HG02759 (cell line): ENCODE results near the gene GCA.

Experiments
- ATAC-seq: cut with Tn5 transposase; IDR thresholded peaks from one replicate; pipeline ENCODE4 v1.9.1; 2021; ENCODE audit warnings: mild to moderate bottlenecking, moderate library complexity; ENCODE audit not compliant: unreplicated experiment

Gene GCA

DNA sequence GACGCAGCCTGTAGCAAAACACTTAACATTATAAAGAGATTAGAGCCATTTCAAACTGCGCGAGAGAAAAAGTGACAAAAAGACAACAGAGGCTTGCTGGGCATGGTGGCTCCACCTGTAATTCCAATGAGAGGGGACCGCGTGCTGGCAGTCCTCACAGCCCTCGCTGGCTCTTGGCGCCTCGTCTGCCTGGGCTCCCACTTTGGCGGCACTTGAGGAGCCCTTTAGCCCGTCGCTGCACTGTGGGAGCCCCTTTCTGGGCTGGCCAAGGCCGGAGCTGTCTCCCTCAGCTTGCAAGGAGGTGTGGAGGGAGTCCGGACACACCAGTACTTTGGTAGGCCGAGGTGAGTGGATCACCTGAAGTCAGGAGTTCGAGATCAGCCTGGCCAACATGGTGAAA is 16.1 kb upstream of the GCA start:
- ATAC-seq, result no peak

- ATAC-seq, result peak; percentile 70
Measured at GRCh38 chr2:162328424-162329157, 15.3 kb upstream of the GCA start.

- ATAC-seq, result no peak
Measured at GRCh38 chr2:162330881-162331280, 13.1 kb upstream of the GCA start.

GRCh38 chr2:162333968-162334367 is 10.0 kb upstream of the GCA start:
- ATAC-seq, result peak; percentile 69

DNA sequence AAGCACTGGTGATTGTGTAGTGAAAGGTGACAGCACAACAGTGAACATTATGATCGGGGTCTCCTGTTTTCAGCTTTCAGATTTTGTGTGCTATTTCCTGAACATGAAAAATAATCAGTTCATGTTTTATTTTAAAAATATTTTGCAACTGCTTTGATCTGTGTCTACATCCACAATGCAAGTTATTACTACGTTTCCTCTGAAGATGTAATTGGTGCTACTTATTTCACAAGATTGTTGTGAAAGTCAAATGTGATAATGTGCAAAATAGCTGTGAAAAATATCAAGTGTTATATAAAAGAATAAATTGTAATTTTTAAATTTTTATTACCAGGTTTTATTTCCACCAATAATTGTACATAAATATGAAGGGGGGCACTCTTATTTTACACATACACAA is 6.1 kb upstream of the GCA start:
- ATAC-seq, result no peak

DNA sequence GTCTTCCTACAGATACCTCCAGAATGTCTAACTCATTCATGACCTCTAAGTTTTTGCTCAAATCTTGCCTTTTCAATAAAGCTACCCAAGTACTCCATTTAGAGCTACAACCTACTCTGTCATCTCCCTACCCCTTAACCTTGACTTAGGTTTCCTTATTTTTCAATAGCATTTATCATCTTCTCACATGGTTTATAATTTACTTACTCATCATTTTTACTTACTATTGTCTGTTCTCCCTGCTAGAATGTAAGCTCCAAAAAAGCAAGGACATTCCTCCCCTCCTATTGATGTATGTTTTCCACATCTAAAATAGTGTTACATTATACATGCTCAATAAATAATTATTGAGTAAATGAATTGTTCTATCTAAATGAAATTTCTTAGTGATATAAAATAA is 3.1 kb upstream of the GCA start:
- no peak for ATAC-seq

DNA sequence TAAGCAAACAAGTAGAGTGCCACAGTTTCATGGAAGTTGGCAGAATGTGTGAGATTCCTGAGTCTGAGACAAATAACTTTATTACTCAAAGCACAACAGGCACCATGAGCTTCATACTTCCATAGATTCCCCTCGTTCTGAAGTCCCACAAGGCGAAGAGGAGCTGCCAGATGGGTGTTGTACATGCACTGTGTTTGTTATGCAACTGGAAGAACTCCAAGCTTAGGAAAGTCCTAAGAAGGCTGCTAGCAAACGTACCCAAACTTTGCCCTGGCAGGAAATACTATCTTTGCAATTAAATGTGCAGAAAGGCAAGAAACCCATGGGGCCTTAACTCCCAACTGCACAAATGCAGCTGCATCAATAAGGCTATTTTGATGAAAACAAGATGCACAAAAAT is 1.6 kb upstream of the GCA start:
- no peak for ATAC-seq

DNA sequence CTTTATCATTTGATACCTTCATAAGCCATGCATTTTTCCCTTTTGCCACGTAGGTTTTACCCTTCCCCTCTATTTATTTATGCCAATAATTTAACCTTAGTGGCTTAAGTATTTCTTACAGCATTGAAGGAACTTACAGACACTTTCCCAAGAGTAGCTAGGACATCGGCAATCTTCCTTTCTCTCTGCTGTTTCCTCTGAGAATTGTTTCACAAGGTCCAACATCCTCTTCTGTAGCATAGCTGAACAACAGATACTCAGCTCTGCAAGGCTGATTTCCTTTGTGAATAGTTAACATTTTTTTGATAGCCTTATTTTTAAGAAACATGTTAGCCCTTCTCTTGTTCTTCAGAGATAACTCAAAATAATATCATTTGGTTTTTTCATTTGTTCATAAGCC is 1.1 kb upstream of the GCA start:
- no peak for ATAC-seq

DNA sequence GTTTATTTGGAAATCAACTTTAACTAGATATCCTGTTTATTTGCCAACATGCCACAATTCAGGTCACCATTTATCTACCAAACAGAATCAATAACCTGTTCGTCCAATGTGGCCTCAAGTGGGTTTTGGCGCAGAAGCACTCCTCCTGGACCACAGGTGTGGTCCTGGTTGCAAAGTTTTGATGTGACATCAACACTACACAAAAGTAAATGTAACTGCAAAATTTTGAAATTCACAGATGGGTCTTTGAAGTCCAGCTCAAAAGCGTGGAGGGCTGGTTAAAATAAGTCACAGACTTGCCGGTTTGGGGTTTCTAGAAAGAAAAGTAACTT is 474 bp upstream of the GCA start:
- ATAC-seq, result no peak

DNA sequence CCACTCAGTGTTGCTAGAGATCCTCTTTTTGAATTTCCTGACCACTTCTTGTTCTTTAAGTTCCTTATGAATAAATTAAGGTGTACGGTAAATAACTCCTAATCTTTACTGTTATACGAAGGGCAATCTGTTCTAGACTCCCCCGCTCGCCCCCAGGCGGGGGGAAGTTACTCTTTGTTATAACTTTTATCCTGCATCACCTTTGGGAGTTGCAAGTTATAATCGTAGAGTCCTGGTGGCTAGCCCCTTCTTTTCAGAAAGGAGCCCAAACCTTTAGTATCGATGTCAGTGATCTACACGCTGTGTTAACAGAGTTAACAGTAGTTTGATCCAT is 652 bp downstream of the GCA start:
- ATAC-seq, result no peak

- ATAC-seq, result no peak
Measured at GRCh38 chr2:162365392-162365791, 21.5 kb downstream of the GCA start.

DNA sequence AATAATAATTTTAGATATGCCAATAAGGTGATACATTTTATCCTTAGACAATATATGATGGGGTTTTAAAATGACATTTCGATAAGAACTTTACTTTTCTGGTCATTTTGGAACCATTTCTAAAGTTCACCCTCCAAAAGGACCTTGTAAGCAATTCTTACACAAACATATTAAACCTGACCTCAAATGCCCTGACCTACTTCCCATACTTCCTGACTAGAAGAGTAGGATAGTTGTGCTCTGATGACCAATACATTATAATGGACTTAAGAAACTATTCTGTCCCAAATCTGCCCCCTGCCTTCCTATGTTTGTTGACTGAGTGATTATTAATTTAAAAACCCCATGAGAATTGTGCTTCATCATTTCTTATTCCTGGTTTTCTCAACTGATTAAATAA is 24.6 kb downstream of the GCA start:
- no peak for ATAC-seq

- ATAC-seq, result no peak
Measured at GRCh38 chr2:162369551-162369950, 25.6 kb downstream of the GCA start.

DNA sequence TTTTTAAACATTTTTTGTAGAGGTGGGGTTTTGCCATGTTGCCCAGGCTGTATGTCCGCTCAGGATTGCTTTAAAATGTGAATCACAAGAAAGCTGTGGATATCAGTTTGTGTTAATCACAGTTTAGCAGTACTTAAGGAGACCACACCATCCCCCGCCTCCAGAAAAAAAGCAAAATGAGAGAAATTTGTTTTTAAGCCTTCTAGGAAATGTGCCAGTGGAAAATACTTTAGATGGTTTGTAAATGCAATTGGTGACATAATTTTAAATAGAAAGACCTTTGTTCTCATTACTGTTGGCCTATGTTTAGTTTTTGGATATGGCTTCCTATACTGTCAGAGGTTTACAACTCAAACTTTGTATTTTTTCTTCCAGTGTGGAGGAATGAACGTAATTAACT is 27.0 kb downstream of the GCA start:
- ATAC-seq, result no peak

DNA sequence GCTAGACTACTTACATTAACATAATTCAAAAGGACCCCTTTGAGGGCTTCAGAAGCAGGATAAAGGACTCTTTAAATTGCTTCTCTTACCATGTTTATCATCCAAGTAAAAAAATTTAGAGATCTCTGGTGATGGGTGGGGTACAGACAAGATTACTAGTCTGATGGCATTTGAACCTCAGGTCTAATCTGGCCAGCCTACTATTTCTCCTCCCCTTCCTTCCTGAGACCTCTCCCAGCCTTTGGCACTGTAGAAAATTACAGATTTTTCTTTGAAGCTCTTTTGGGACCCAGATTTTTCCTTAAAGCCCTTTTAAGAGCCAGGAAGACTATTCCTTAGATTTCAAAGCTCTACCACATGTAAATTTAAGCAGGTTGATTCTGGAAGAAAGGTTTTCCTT is 28.9 kb downstream of the GCA start:
- no peak for ATAC-seq

DNA sequence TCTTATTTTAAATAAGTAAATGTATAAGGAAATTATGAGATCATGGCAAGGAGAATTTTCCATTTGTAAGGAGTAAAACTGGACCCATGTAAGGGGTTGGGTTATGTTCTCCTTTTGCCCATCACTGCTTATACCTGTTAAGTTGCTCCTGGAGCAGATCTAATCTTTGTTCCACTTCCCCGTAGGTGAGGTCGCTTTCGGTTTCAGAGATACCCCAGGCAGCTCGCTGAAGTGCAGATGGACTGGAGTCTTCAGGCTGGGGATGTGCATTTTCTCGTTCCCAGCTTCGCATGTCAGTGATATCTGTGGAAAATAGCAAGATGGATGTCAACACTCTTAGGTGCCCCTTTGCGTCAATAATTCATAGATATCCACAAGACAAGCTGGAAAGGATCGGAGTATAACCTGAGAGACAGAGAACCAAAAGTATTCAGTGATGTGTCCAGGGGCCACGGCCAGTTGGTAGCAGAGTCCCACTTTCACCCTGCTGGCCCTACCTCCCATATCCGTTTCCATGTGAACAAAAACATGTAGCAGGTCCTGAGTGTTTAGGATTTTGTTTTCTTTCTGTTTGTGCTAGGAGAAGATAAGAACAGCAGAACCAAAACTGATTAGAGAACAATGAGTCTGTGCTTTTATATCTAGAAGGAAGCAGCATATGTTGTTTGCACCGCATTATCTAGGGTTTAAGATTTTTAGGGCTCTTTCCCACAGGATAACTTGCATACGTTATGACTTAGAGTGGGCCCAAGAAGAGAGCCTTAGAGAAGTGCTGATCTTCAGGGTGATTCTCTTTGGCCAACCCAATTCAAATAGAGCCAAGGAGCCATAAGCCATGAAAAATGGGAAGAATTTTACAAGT is 36.0 kb downstream of the GCA start:
- ATAC-seq, result no peak

DNA sequence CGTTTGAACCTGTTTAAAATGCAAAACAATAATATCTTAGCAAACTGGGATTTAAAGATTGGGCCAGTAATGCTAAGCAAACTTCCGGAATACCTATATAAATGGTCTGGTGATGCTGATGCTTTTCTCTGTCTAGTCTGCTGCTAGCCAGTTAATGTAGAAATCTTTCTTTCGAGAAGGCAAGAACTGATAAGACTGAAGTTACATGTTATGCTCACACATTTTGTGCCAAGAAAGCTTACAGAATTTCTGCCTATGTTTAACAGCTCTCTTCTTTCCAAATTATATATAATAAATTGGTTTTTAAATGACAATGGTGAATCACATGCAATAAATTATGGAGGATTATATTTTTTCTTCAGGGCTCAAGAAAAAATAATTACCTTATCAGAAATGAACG is 37.9 kb downstream of the GCA start:
- ATAC-seq, result no peak

- ATAC-seq, result no peak
Measured at GRCh38 chr2:162382278-162382677, 38.3 kb downstream of the GCA start.

DNA sequence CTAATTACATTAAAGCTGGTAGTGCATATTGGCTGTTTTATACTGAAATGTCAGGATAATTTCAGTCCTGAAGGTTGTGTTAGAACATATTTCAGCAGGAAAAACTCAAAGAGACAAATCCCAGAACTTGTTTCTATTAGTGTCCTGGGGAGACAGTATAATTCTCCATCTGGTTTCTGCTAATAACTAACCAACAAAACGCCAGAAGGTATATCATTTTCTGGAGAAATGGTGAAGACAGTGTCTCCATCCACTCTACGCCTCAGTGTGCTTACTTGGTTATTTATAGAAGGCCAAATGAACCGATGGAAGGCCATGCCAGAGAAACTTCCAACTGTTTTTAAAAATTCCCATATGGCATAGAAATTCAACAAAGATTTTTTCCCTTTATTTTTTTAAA is 41.6 kb downstream of the GCA start:
- ATAC-seq, result no peak

GRCh38 chr2:162390801-162391200 is 46.9 kb downstream of the GCA start:
- ATAC-seq, result no peak

DNA sequence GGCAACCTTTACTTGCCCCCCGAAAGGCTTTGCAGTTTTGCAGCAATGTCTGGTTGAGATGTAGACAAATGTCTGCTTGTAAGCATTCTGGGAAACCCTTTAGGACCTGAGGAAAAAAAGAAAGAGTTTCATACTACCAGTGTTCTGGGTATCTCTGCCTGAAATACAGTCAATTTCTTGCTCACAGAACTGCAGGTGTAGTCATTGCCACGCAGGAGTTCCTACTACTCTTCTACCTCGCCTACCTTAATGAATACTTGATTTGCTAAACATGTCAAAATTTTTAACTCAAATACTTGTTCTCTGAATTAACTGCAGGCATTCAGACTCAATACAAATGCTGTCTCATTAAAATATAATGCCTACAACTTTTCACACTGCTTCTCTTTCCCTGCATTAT is 56.4 kb downstream of the GCA start:
- no peak for ATAC-seq

DNA sequence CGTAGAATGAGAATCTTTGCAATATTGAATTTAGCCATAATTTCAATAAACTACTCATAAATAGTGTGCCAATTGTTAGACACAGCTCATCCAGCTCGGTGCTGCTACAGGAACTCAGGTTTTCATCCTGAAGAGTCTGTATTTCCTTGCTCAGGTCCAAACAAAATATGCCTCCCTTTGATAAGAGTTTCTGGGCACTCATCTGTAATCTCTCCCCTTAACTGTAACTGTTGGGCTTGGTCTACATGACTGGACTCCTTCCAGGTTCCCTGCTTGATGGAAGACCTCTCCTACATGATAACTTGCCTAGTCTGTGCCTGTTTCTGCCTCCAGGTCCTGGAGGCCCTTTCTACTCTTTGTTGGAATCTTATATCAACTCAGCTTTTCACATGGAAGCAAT is 57.9 kb downstream of the GCA start:
- no peak for ATAC-seq

DNA sequence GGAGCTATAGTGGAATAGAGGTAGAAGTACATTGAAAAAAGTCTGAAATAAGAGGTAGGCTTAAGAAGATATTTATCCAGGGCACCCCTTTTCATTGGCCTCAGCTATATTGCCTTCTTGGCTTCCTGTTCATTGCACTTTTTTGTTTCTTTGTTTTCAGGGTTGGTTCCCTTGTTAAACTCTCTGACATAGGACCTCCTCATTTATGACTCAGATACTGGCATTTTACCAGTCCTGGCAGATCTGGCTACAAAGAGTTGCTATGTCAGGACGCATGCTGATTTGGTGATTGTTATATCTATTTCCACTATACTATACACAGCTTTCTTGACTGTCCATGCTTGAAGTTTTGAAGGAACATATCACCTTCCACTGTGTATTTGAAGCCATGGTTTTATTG is 60.0 kb downstream of the GCA start:
- no peak for ATAC-seq
